NCI-H187 (cell line): Measurements from ENCODE around the gene RYR2.

Source experiments
- DNase-seq, 2 experiments: peaks; one replicate each; lab custom pipeline; 2025; lab: John Stamatoyannopoulos, UW

RYR2 gene

GRCh38 chr1:237032029-237032428 is 10.0 kb upstream of the RYR2 start:
- no peak for DNase-seq

- no peak for DNase-seq
Measured at GRCh38 chr1:237033061-237033460, 8.9 kb upstream of the RYR2 start.

- no peak for DNase-seq
Measured at GRCh38 chr1:237033804-237034203, 8.2 kb upstream of the RYR2 start.

- no peak for DNase-seq
Measured at GRCh38 chr1:237035759-237036158, 6.2 kb upstream of the RYR2 start.

GRCh38 chr1:237038211-237038610 is 3.8 kb upstream of the RYR2 start:
- DNase-seq, result no peak

- DNase-seq, result no peak
Measured at GRCh38 chr1:237040823-237041222, 1.2 kb upstream of the RYR2 start.

- DNase-seq, result no peak
Measured at GRCh38 chr1:237041461-237041794, 556 bp upstream of the RYR2 start.

- DNase-seq, result no peak
Measured at GRCh38 chr1:237042526-237042891, 525 bp downstream of the RYR2 start.

GRCh38 chr1:237042892-237043576 is 1.1 kb downstream of the RYR2 start:
- no peak for DNase-seq

GRCh38 chr1:237043846-237044636 is 2.1 kb downstream of the RYR2 start:
- no peak for DNase-seq

- DNase-seq, result no peak
Measured at GRCh38 chr1:237045278-237046016, 3.5 kb downstream of the RYR2 start.

- DNase-seq, result no peak
Measured at GRCh38 chr1:237048803-237049202, 6.8 kb downstream of the RYR2 start.

- no peak for DNase-seq
Measured at GRCh38 chr1:237050185-237050584, 8.2 kb downstream of the RYR2 start.

GRCh38 chr1:237050915-237051314 is 8.9 kb downstream of the RYR2 start:
- DNase-seq, result no peak

GRCh38 chr1:237054313-237054712 is 12.3 kb downstream of the RYR2 start:
- DNase-seq, result no peak

- no peak for DNase-seq
Measured at GRCh38 chr1:237058470-237058869, 16.5 kb downstream of the RYR2 start.

- DNase-seq, result no peak
Measured at GRCh38 chr1:237059244-237059643, 17.3 kb downstream of the RYR2 start.

GRCh38 chr1:237062976-237063375 is 21.0 kb downstream of the RYR2 start:
- DNase-seq, result no peak

GRCh38 chr1:237065903-237066302 is 23.9 kb downstream of the RYR2 start:
- no peak for DNase-seq

- DNase-seq, result no peak
Measured at GRCh38 chr1:237070519-237070918, 28.5 kb downstream of the RYR2 start.

- no peak for DNase-seq
Measured at GRCh38 chr1:237071641-237072420, 29.8 kb downstream of the RYR2 start.

GRCh38 chr1:237074371-237075117 is 32.6 kb downstream of the RYR2 start:
- no peak for DNase-seq
